GM20431 (cell line): ENCODE results near the gene INIP.
"Not testable (repeated sequence)": the region's sequence is repeated elsewhere in the genome, so short reads cannot be mapped to it uniquely, and the experiment has no call there.

ENCODE experiments used
- in situ Hi-C: fragments of 300-500 bp; cut with MseI, MboI; formaldehyde crosslinking; loops from one replicate; pipeline ENCODE4 v1.15.0; 2020; ENCODE audit warnings: low sequenced_read_pairs; ENCODE audit not compliant: unreplicated experiment

Gene INIP

DNA sequence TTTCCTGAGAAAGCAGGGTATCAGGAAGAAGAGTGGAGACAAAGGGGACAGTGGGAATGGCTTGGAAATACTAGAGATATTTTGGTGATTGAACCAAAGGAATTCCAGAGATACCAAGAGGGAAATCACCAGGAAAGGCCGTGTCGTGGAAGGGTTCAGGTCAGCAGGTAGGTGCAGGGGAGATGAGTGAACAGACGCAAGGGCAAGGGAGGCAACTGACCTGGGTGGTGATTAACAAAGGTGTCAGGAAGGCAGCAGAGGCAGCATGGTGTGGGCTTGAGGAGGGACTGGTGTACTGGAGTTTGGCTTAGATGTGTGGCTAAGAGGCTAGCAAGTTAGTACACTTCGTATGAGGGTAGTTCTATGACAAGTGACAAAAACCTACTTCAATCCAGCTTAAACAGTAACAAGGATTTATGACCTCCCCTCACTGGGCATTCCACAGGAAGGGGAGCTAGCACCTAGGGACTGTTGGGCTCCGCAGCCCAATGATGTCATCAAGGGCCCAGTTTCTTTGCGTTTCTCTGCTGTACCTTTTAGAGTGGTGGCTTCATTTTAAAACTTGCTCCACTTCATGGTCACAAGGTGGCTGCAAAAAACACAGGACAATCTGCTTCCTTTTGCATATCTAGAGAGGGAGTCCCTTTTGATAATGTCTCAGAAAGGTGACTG is 37.0 kb downstream of the INIP start:
- in situ Hi-C loops, result no loop called here

DNA sequence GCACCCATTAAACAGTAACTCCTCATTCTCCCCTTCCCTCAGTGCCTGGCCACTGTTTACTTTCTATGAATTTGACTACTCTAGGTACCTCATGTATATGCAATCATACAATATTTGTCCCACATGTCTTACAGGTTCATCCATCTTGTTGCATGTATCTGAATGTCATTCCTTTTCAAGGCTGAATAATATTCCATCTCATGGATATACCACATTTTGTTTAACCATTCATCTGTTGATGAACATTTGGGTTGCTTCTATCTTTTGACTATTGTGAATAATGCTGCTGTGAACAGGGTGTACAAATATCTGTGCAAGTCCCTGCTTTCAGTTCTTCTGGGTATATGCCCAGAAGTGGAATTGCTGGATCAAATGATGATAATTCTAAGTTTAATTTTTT is 40.9 kb downstream of the INIP start:
- in situ Hi-C loops, result no loop called here

DNA sequence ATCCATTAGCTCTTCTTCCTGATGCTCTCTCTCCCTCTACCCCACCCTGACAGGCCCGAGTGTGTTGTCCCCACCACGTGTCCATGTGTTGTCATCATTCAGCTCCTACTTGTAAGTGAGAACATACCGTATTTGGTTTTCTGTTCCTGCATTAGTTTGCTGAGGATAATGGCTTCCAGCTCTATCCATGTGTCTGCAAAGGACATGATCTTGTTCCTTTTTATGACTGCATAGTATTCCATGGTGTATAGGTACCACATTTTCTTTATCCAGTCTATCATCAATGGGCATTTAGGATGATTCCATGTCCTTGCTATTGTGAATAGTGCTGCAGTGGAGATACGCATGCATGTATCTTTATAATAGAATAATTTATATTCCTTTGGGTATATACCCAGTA is 44.7 kb downstream of the INIP start:
- in situ Hi-C loops, result not testable (repeated sequence)

DNA sequence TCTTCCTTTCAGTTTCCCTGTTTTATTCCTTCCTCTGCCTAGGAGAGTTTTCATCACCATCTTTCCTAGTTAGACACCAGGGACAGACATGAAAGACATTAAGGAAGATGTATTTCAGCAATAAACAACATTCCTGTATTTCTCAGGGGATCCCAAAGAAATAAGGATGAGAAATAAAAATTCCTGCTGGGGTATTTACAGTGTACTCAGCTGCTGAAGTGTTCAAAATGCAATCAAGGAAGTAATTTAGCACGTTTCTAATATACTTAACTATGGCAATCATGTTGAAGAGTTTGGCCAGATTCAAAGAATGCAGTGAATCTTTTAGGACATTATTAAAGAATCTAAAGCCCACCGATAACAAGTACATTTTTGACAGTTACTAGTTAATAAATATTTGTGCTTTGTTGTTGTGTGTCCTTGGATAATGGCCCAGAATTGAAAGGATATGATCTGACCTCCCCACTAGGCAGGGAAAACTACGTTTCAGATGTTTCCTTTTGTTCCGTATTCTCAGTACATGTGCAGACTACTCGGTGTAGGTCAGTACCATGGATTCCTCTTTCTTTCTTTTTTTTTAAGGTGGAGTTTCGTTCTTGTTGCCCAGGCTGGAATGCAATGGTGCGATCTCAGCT is 46.8 kb downstream of the INIP start:
- in situ Hi-C loops, result no loop called here

DNA sequence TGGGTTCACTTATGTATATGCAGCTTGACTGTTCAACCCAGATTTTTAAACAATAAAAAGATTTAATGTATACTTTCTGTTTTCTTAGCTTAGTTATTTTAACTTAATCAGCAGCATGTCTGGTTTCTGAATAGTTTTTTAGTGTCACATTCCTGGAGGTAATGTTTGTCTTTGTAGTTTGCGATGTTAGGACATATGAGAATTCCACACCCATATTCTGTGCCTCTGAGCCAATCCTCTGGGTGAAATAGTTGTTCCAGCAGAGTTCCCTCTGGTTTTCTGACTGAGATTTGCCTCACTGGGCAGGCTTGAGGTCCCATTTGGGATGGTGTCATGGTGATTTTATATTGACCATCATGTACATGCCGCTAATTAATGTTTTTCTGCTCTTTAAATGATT is 48.6 kb downstream of the INIP start:
- in situ Hi-C loops, result no loop called here

DNA sequence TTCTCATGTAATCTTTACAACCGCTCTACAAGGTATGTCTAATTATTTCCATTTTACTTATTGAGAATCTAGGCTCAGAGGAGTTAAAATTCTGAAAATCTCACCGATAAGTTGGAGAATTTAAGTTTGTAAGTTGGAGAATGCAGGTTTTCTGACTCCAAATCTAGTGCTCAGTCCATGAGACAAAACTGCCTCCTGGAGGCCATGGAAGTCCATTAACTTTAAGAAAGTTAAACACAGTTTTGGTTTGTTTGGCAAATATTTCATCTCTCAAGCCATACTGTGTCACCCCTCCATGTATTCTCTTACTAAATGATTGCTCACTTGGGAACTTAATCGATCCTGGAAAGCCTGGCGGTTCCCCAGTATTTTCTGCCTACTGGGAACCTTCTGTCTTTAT is 52.6 kb downstream of the INIP start:
- in situ Hi-C loops, result no loop called here

DNA sequence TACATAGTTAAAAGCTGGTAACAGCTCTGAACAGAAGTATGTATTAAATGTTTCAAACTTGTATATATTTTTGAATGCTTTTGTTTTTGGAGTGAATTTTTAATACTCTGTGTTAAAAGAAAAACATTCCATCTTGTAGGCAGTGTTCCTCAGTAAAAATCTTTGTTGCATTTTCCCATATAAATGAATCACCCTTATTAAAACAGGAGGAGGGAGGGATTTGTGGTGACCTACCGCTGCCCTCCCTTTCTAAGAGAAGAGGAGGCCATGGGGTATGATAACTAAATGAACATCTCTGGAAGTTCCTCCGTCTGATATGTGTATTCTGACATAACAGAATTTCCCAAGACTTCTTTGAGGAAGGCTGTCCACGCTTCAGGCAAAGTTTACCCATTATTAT is 53.4 kb downstream of the INIP start:
- in situ Hi-C loops, result no loop called here

DNA sequence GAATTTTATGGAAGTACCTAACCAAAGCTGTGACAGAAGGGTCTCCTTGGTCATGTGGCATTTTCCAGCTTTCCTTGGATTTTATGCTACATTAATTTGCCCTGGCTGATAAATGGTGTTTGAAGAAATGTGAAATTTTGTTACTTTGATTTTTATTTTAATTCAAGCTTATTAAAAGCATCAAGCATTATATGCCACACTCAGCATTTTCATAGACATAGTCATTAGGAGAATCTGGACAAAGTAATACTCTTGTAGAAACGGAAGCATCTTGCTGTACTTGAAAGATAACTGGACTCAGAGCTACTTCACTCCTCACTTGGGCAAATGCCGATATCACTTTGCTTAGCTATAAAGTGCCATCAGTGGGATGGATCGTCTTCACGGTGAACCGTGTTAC is 54.2 kb downstream of the INIP start:
- in situ Hi-C loops, result no loop called here

DNA sequence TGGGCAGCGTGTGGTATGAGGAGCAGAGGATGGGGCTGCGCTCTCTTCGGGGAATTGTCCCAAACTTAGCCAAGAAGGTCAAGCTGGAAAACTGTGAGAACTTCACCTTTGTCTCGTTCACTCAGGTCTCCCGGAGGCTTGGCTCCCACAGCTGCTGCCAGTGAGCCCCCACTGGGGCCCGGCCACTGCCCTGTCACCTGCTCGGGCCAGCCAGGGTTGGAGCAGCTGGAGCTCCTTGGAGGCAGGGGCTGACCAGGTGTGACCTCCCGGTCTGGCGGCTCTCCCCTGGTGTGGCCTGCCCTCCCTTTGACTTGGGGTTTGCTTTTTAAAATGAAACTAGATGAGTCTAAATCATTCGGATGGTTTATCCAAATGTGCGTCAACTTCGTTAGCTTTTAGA is 58.0 kb downstream of the INIP start:
- in situ Hi-C loops, result no loop called here

DNA sequence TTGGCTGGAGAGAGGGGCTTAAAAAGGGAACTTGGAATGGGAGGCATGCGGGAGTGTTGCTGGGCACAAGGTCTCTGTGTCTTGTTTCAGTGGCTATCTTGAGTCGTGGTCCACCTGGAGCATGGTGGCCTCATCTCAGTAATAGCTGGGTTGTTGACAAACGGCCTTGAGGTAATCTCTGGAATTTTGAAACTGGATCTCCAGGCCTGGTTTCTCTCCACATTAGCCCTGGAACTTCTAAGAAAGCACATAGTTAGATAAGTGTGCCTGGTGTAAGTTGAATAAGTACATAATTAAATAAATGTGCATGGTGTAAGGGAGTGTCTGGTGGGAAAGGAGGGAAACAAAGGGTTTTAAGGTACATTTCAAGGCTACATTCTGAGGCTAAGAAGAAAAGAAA is 62.2 kb downstream of the INIP start:
- in situ Hi-C loops, result no loop called here

DNA sequence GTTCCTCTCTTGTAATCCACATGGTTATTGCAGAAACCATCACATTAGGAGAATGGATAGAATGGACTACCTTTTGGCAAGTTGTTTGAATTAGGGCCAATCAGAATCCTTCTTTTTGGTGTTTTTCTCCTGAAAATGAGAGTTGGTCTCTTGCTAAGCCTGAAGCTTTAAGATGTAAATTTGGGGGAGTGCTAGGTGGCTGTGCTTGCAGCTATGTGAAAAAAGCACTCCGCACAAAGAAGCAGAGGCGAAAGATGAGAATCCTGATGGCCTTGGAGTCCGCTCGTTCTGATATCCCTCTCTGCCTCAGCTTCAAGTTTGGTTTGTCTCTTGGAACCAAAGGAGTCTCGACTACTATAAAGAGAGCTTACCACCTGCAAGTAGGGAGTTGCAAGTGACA is 63.6 kb downstream of the INIP start:
- in situ Hi-C loops, result no loop called here

DNA sequence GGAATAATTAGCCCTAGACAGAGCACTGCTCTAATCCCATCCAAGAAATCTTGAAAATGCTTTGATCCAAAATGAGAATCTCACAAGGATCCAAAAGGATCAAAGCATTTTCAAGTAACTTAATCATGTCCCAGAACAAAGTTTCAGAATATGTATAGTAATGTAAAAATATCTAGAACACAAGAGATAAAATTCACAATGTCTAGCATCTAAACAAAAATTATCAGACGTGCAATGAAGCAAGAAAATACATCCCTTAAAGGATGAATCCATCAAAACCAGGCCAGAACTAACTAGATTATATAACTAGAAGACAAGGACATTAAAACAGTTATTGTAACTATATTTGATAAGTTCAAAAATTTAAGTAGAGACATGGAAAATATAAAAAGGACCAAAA is 69.3 kb downstream of the INIP start:
- in situ Hi-C loops, result no loop called here

DNA sequence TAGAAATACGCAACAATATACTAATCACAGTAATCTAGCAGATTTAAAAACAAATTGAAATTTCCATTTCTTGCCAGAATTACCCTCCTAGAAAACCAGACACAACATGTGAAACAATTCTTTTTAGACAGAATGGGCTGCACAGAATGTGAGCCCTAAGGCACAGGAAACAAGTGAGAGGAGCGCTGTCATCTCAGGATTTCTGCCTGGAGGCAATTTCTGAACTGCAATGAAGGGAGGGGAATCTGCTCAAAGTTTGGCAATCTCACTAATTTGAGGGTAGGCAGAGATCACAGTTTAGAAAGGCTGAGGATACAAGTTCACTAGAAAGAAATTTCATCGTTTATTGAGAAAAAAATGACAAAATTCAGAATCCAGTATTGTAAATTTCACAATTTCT is 70.3 kb downstream of the INIP start:
- in situ Hi-C loops, result no loop called here

DNA sequence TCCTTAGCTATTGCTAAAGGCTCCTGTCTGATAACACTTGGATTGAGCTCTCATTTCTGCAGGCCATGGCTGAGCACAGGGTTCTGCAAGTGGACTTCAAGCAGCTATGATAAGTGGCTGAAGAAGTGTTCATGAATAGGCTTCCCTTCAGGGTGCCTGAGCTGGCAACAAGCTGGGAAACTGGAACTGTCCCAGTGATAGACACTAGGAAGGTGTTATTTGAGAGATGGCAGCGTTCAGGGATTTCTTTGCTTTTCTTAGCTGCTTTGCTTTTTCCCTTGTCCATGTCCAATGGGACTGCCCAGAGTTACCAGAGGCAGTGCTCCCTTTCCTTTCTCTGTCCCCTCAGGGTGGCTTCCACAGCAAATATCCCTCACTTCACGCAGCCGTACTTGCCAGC is 75.8 kb downstream of the INIP start:
- in situ Hi-C loops, result no loop called here

DNA sequence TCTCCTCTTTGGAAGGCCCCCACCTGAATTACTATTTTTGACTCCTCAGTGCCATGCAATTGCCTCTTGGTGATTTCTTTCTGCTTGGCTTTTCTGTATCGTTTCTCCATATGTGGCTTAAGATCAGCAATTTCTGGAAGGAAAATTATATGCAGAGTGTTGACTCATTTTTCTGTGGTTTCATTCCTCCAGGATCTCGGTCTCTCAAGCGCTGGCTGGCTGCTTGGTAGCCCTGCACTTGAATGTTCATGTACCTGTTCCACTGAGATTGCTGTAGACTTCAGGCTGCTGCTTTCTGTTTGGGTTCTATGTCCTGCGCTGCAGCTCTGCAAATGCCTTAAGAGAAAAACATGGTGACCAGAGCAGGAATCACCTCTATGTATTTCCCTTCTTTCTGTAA is 77.6 kb downstream of the INIP start:
- in situ Hi-C loops, result no loop called here
